NCI-H2107 treated with DMSO at 0.1 percent for 48 hours (cell line): ENCODE data around the gene STK17B.

Experiments
- DNase-seq: peaks from one replicate; lab custom pipeline; 2025; ENCODE audit not compliant: unreplicated experiment; lab: John Stamatoyannopoulos, UW

Gene STK17B

GRCh38 chr2:196184921-196185320 lies 13.5 kb upstream of the STK17B start:
- DNase-seq, result no peak

- DNase-seq, result no peak
These were observed 12.3 kb upstream of the STK17B start for GRCh38 chr2:196183528-196184231.

GRCh38 chr2:196183172-196183473 lies 11.7 kb upstream of the STK17B start:
- no peak for DNase-seq

GRCh38 chr2:196182439-196183171 lies 11.2 kb upstream of the STK17B start:
- DNase-seq, result no peak

- peak; percentile 10 for DNase-seq
These were observed 10.1 kb upstream of the STK17B start for GRCh38 chr2:196181484-196181883.

DNA sequence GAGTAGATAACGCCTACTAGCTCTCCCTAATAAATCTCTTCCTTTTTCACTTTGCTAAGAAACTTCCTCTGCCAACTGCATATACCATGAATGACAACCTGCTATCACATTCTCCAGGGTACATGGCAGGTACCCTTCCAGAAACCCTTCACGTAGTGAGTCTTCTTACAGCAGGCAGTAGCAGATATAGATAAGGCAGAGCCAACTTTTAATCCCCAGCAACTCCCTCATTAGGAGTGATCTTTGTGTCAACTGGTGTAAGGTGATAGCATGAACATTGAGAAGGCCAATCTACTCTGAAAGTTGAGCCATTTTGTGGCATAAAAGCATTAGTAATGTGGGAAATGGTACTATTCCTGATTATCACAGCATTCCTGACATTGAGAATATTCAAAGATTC lies 5.7 kb upstream of the STK17B start:
- no peak for DNase-seq

GRCh38 chr2:196176142-196176738 lies 4.9 kb upstream of the STK17B start:
- DNase-seq, result no peak

DNA sequence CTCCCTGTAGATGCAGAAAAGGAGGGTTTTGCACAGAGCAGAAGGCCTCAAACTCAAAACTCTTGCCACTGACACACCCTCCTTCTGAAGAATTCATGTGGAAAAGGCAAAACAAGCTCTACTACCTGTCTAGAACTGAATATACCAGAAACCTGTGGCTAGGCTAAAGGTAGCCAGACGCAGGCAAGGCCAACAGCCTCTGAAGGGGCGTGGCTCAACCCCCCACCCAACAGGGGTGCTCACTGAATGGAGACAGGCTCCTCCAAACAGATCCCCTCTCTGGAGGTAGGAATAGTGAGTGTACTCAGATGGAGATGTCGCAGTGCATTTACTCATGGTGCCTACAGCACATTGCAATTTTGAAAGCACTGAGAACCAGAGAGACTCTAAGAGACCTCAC lies 3.0 kb upstream of the STK17B start:
- DNase-seq, result no peak

GRCh38 chr2:196173505-196173904 lies 2.1 kb upstream of the STK17B start:
- no peak for DNase-seq

DNA sequence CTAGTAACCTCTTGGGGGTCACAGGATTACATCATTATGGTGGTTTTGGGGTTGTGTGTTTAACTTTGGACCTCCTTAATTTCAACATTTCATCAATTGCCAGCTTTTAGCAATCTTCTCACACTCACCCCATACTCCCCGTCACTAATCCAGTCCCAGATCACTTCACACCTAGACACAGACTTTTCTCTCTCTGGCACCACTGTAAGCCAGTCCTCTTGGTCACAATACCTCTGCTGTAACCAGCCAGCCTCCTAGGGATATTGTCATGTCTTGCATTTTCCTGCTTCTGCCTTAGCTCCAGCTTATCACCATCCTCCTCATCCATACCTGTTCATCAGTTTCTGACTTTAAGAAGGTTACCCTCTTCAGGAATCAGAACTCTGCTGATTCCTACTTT lies 1.6 kb upstream of the STK17B start:
- no peak for DNase-seq

DNA sequence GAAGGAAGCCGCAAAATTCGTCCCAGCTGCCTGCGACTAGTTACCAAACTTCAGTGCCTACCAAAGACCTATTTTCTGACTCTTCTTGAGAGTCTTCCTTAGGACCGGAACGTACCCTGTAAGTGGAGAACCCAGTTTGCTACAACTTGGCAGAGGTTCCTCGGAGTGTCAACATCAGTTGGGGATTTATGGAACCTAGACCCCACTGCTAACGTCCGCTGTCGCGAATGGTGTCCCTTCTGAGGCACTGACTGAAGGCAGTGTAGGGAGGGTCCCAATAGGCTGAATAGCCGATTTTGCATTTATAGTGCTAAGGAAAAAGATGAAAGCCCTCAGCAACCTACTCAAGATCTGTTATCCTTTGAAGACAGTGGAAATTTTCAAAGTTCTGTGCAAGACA lies 568 bp upstream of the STK17B start:
- no peak for DNase-seq

- no peak for DNase-seq
These were observed 651 bp downstream of the STK17B start for GRCh38 chr2:196170606-196171247.

- peak; percentile 11 for DNase-seq
These were observed 1.2 kb downstream of the STK17B start for GRCh38 chr2:196170213-196170605.

GRCh38 chr2:196169516-196169915 lies 1.9 kb downstream of the STK17B start:
- no peak for DNase-seq

DNA sequence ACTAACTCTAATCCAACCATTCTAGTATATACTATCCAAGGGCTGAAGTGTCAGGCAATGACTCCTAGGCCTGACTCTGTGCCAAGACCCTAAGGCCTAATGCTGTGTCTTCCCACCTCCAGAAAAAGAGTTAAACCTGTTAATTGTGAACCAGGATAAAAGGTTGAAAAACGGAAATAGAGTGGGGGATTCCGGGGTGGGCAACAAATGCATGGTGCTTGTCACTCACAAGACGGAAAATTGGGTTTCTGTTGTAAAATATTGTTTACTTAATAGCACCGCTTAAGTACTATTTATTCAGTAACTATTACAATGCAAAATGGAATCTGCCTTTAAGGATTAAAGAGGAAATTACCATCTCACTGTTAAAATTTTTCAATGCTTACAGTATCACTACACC lies 3.2 kb downstream of the STK17B start:
- DNase-seq, result no peak

DNA sequence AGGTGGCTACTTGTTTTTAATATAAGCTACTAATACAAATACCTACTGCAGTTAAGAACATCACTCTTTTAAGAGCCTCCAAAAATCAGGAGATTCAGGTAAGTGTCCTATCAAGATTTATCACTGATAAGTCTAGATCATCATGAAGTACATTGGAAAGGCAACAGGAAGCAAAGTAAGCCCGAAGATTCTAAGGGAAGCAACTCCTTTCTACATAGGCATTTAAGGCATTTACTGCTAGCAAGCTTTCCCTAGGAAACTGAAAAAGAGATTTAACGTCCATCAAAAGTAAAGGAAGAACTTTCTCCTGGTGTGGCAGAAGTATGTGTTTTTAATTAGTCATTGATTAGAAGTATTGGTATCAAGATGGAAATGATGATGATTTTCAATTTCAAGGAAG lies 3.7 kb downstream of the STK17B start:
- no peak for DNase-seq

DNA sequence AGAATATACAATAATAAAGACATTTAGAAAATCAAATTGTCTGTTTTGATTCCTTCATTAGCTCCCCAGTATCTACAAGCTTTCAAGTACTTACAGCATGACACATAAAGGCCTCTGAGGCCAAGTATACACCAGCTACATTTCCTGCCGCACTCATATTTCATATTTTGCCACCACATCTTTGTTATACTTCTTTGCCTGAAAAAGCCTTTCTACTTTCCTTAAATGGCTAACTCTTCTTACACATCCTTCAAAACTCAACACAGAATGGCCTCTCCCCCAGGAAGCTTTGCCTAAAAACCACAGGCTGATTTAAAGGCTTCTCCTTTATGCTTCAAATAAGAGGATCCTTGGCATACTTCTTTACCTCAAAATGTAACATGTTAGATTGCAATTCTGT lies 4.5 kb downstream of the STK17B start:
- DNase-seq, result peak; percentile 9

DNA sequence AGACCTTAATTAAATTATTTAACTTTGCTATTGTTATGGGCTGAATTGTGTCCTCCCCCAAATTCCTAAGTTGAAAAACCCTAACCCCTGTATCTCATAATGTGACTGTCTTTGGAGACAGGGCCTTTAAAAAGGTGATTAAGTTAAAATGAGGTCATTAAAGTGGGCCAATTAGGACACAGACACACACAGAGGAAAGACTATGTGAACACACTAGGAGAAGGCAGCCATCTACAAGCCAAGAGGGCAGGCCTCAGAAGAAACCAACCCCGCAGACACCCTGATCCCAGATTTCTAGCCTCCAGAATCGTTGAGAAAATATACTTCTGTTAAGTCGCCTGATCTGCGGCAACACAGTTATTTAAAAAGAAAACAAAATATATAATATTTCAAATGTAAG lies 6.4 kb downstream of the STK17B start:
- no peak for DNase-seq

GRCh38 chr2:196163285-196163684 lies 8.1 kb downstream of the STK17B start:
- no peak for DNase-seq

GRCh38 chr2:196162586-196163175 lies 8.7 kb downstream of the STK17B start:
- DNase-seq, result no peak

DNA sequence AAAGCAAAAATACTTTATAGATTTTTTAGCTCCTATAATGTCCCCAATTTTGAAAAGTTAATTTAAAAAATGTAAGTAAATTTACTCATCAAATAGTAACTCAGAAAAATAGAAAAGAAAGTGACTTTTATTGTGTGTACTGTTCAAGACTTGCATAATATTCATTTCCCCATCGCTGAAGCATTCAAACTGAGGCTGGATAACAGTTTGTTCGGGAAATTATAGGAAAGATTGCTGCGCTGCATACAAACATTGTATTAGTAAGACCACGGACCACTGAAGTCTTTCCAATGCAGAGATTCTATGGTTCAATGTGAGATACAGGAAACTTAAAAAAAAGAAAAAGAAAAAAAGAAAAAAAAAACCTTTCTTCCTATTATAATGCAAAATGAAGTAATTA lies 10.4 kb downstream of the STK17B start:
- DNase-seq, result no peak

DNA sequence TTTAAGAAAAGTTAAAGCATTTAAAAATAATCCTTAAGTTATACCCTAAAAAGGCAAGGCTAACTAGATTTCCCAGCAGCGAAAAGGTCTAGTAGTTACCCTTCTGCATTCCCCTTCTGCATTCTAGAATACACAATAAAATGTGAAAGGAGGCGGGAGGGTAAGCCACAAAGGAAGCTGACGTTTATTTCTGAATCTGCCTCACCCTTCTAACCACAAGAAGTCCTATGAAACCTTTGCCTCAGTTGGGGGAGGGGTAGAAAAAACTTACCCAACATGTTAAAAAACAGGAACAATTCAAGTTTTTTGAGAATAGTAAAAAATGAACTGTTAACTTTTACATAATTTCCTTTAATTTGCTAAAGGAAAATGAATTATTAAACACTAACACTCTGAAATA lies 11.3 kb downstream of the STK17B start:
- DNase-seq, result no peak
